Thoracic aorta (tissue), 2 donors: ENCODE measurements around the gene RBM33. TPM values are rescaled to one million over a fixed set of nuclear protein-coding genes. Genes with fewer than 3 reads are reported as not detected.

Source experiments
- ATAC-seq: fragments of 150-250 bp; one replicate; pipeline ENCODE4 v1.8.0; 2017; ENCODE audit warnings: low read depth; ENCODE audit not compliant: insufficient number of reproducible peaks, low FRiP score
- DNase-seq: peaks from one replicate; pipeline ENCODE4 v3.0.0-alpha.2; 2020; ENCODE audit warnings: low spot score
- H3K27ac ChIP-seq, 2 donors: fragments of 200-600 bp; sonication (generic); 1 replicate in 1 of 2; 2 replicates in 1 of 2; pipeline ENCODE4 v1.5.1; 2016; ENCODE audit warnings: mild to moderate bottlenecking in 2 of 2, moderate library complexity in 2 of 2
- H3K27me3 ChIP-seq: fragments of 200-600 bp; sonication (generic); replicated peaks from 2 replicates; pipeline ENCODE4 v1.6.0; 2016; ENCODE audit warnings: mild to moderate bottlenecking; ENCODE audit not compliant: insufficient read depth
- H3K36me3 ChIP-seq: fragments of 200-600 bp; sonication (generic); one replicate; pipeline ENCODE4 v1.5.1; 2016
- H3K4me1 ChIP-seq, 2 donors: fragments of 200-600 bp; sonication (generic); 1 replicate in 1 of 2; 2 replicates in 1 of 2; pipeline versions ENCODE4 v1.5.1 to v1.6.0; 2016; ENCODE audit warnings: low read depth in 2 of 2, mild to moderate bottlenecking in 1 of 2; ENCODE audit not compliant: control insufficient read depth in 1 of 2
- H3K4me3 ChIP-seq: fragments of 200-600 bp; sonication (generic); 2 replicates; pipeline ENCODE4 v1.5.1; 2016; ENCODE audit warnings: mild to moderate bottlenecking
- H3K9me3 ChIP-seq: fragments of 200-600 bp; sonication (generic); 2 replicates; pipeline ENCODE4 v1.5.1; 2016
- total RNA-seq, 2 donors: library from RNA; depleted of rRNA; stranded (reverse); fragments of >200 nt; gene quantifications; one replicate each; pipeline versions ENCODE4 v1.1.0 to v1.2.3, GENCODE V29; 2016
- TF ChIP-seq, protein P1 (sequence below): fragments of 200-600 bp; sonication (generic); IDR thresholded peaks from one replicate; pipeline ENCODE4 v1.5.1; 2019; ENCODE audit warnings: antibody characterized with exemption

RBM33 gene
- total RNA-seq, 2 donors from 2014 or later = 64.6 to 80.3 TPM

DNA sequence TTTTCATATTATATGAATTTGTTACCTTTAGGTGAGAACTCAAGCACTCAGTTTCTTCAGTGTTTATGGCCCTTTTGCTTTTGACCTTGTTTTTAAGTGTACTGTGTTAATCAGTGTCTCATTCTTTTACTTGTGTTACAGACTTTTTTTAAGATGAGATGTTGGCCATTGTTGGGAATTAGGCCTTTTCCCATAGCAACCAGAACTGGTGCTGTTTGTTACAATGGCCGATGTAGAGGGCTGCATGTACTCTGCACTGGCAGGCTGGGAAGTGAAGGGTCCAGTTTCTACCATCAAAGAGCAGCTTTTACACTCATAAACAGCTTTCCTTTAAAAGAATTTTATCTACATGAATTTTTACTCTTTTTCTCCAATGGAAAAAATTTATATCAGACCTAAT is 102.7 kb downstream of the RBM33 start:
- TF ChIP-seq, protein P1, sequence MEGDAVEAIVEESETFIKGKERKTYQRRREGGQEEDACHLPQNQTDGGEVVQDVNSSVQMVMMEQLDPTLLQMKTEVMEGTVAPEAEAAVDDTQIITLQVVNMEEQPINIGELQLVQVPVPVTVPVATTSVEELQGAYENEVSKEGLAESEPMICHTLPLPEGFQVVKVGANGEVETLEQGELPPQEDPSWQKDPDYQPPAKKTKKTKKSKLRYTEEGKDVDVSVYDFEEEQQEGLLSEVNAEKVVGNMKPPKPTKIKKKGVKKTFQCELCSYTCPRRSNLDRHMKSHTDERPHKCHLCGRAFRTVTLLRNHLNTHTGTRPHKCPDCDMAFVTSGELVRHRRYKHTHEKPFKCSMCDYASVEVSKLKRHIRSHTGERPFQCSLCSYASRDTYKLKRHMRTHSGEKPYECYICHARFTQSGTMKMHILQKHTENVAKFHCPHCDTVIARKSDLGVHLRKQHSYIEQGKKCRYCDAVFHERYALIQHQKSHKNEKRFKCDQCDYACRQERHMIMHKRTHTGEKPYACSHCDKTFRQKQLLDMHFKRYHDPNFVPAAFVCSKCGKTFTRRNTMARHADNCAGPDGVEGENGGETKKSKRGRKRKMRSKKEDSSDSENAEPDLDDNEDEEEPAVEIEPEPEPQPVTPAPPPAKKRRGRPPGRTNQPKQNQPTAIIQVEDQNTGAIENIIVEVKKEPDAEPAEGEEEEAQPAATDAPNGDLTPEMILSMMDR = no peak
- no peak overlapping the region for H3K4me3 ChIP-seq
- H3K4me1 ChIP-seq = peaks cover 4 to 7% of the 10 kb centered on the region in 2 donors
- H3K27me3 ChIP-seq = no peaks in the 10 kb centered on the region
- DNase-seq (no peak), ATAC-seq (no peak)
- peaks cover 22% of the 10 kb centered on the region for H3K36me3 ChIP-seq
- H3K9me3 ChIP-seq = no peaks in the 10 kb centered on the region
- H3K27ac ChIP-seq = no peak overlapping the region

DNA sequence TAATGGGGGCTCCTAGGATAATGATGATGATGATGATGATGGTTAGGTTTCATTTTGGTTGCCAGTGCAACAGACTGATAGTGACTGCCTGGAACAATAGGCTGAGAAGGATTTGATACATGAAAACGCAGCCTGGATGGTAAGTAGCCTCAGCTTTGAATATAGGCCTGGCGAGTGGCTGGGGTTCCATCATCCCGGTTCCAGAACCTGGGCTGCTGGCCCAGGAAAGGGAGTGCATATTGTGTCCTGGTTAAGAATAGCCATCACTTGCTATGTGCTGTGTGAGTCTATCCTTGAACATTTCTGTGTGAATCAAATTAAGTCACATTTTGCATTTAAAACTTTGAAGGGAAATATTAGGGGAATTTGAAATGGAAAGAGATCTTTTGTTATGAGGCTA is 105.1 kb downstream of the RBM33 start:
- TF ChIP-seq, protein P1 = no peak
- H3K36me3 ChIP-seq = peaks cover 22% of the 10 kb centered on the region
- no peak overlapping the region for H3K4me3 ChIP-seq
- peaks cover 14 to 28% of the 10 kb centered on the region in 2 donors for H3K4me1 ChIP-seq
- DNase-seq (no peak), ATAC-seq (no peak)
- H3K27me3 ChIP-seq = no peaks in the 10 kb centered on the region
- H3K9me3 ChIP-seq = no peaks in the 10 kb centered on the region
- H3K27ac ChIP-seq = no peak overlapping the region

DNA sequence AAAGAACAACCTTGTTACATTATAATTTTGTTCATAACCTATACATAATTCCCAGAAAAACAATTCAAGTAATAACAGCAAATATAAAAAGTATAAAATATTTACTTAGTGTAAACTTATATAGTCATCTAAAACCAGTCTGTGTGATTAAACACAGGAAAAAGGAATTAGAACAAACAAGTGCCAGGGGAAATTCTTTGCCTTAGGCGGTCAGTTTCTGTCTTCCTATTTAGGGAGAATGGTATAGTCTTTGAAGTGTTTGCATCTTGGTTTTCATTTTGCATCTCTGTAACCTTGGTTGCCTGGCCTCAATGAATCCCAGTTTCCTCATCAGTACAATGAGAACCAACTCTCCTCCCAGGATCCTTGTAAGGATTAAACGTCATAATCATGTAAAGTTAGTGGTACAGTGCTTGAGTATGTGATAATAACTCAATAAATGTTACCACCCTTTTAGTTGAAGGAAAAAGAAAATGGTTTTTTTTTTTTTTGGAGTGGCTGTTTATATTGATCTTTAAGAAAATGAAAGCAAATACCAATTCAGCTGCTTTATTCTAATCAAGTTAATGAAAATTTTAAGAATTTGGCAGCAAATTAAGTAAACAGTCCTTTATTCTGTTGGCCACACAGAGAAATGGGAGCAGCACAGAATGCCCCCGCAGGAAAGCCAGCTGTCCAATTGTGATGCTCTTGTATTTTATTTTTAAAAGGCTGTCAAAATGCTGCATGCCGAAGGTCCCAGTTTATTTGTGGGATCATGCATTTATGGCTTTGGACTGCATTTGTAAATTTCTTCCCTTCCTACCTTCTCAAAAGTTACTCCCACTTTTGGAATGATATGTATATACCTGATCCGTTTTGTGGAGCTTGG is 106.0 kb downstream of the RBM33 start:
- no peaks in the 10 kb centered on the region for H3K9me3 ChIP-seq
- H3K4me1 ChIP-seq = peaks cover 14 to 32% of the 10 kb centered on the region in 2 donors
- H3K27ac ChIP-seq = no peak overlapping the region
- no peak overlapping the region for H3K4me3 ChIP-seq
- no peak for ATAC-seq
- H3K27me3 ChIP-seq = no peaks in the 10 kb centered on the region
- TF ChIP-seq, protein P1 = no peak
- no peak for DNase-seq
- peaks cover 13% of the 10 kb centered on the region for H3K36me3 ChIP-seq

DNA sequence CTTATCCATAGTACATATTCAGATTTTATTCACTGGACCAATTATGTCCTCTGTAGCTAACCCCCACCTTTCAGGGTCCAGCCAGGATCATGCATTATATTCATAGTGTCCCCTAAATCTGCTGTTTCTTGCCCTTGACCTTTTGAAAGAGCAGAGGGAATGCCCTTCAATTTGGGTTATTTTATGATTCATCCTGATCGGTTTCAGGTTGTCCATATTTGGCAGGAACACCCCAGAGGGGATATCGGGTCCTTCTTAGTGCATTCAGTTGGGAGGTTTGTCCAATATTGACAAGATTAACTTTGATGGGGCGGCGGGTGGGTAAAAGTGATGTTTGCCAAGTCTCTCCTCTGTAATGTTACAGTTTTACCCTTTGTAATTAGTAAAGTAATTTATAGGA is 106.9 kb downstream of the RBM33 start:
- TF ChIP-seq, protein P1 = no peak
- DNase-seq (no peak), ATAC-seq (no peak)
- H3K27ac ChIP-seq = no peak overlapping the region
- peaks cover 4% of the 10 kb centered on the region for H3K36me3 ChIP-seq
- no peaks in the 10 kb centered on the region for H3K9me3 ChIP-seq
- H3K4me1 ChIP-seq = peaks cover 14 to 32% of the 10 kb centered on the region in 2 donors
- no peak overlapping the region for H3K4me3 ChIP-seq
- H3K27me3 ChIP-seq = no peaks in the 10 kb centered on the region

GRCh38 chr7:155752756-155753445 is 108.4 kb downstream of the RBM33 start:
- no peaks in the 10 kb centered on the region for H3K27me3 ChIP-seq
- H3K4me3 ChIP-seq = no peak overlapping the region
- TF ChIP-seq, protein P1 = no peak
- no peak for DNase-seq
- no peaks in the 10 kb centered on the region for H3K36me3 ChIP-seq
- no peaks in the 10 kb centered on the region for H3K9me3 ChIP-seq
- ATAC-seq = no peak
- H3K27ac ChIP-seq = no peak overlapping the region
- peaks cover 14 to 32% of the 10 kb centered on the region in 2 donors for H3K4me1 ChIP-seq
